ENCODE measurements around the gene KAT14.
"Not testable (repeated sequence)": the region's sequence is repeated elsewhere in the genome, so short reads cannot be mapped to it uniquely, and the experiment has no call there.

Gene KAT14

GRCh38 chr20:18137412-18138265, at the start of gene KAT14, which contains the start of gene PET117:
Gene KAT14, plus strand, starts transcription at chr20:18137863. Its CDS starts 4,798 bp downstream, at chr20:18142661.
Gene PET117, plus strand, starts transcription at chr20:18137863. Its CDS starts 93 bp downstream, at chr20:18137956.
- DNase-seq (ENCODE audit: low spot score): peak; percentile 78

GRCh38 chr20:18088298-18088697, 49.4 kb upstream of the KAT14 start:
- DNase-seq (ENCODE audit: low spot score): not testable (repeated sequence)

GRCh38 chr20:18088841-18089240, 48.8 kb upstream of the KAT14 start:
- not testable (repeated sequence) for DNase-seq (ENCODE audit: low spot score)

GRCh38 chr20:18090044-18090443, 47.6 kb upstream of the KAT14 start:
- DNase-seq (ENCODE audit: low spot score): no peak

GRCh38 chr20:18090477-18090876, 47.2 kb upstream of the KAT14 start:
- no peak for DNase-seq (ENCODE audit: low spot score)

- DNase-seq (ENCODE audit: low spot score): no peak
Measured at GRCh38 chr20:18091623-18092022, 46.0 kb upstream of the KAT14 start.

- DNase-seq (ENCODE audit: low spot score): no peak
Measured at GRCh38 chr20:18092890-18093289, 44.8 kb upstream of the KAT14 start.

GRCh38 chr20:18093388-18093787, 44.3 kb upstream of the KAT14 start:
- no peak for DNase-seq (ENCODE audit: low spot score)

GRCh38 chr20:18094191-18094590, 43.5 kb upstream of the KAT14 start:
- no peak for DNase-seq (ENCODE audit: low spot score)

- not testable (repeated sequence) for DNase-seq (ENCODE audit: low spot score)
Measured at GRCh38 chr20:18100569-18100968, 37.1 kb upstream of the KAT14 start.

- DNase-seq (ENCODE audit: low spot score): no peak
Measured at GRCh38 chr20:18101125-18101810, 36.4 kb upstream of the KAT14 start.

GRCh38 chr20:18103497-18103896, 34.2 kb upstream of the KAT14 start:
- DNase-seq (ENCODE audit: low spot score): no peak

GRCh38 chr20:18108326-18108725, 29.3 kb upstream of the KAT14 start:
- DNase-seq (ENCODE audit: low spot score): no peak

- DNase-seq (ENCODE audit: low spot score): not testable (repeated sequence)
Measured at GRCh38 chr20:18128574-18128973, 9.1 kb upstream of the KAT14 start.

GRCh38 chr20:18132663-18133062, 5.0 kb upstream of the KAT14 start:
- DNase-seq (ENCODE audit: low spot score): no peak

GRCh38 chr20:18133962-18134361, 3.7 kb upstream of the KAT14 start:
- DNase-seq (ENCODE audit: low spot score): no peak

- DNase-seq (ENCODE audit: low spot score): peak; percentile 4
Measured at GRCh38 chr20:18138266-18138582, 561 bp downstream of the KAT14 start.

GRCh38 chr20:18138639-18139583, 1.2 kb downstream of the KAT14 start:
- DNase-seq (ENCODE audit: low spot score): peak; percentile 15

GRCh38 chr20:18139832-18140231, 2.2 kb downstream of the KAT14 start:
- no peak for DNase-seq (ENCODE audit: low spot score)

- DNase-seq (ENCODE audit: low spot score): no peak
Measured at GRCh38 chr20:18144541-18145099, 7.0 kb downstream of the KAT14 start.

GRCh38 chr20:18154342-18154741, 16.7 kb downstream of the KAT14 start:
- DNase-seq (ENCODE audit: low spot score): no peak

GRCh38 chr20:18156045-18156444, 18.4 kb downstream of the KAT14 start:
- no peak for DNase-seq (ENCODE audit: low spot score)

Measured in kidney capillary endothelial cell (primary cell).